ENCODE measurements around the gene MXRA7. TPM values are rescaled to one million over a fixed set of nuclear protein-coding genes. Genes with fewer than 3 reads are reported as not detected.

MXRA7 gene
- total RNA-seq, 1 donor from 2014 or later = 55.4 TPM

GRCh38 chr17:76667491-76667755, 43.3 kb downstream of the MXRA7 start:
- H3F3A ChIP-seq (ENCODE audit: low read depth) = peaks cover 15% of the 10 kb centered on the region
- H3K36me3 ChIP-seq = no peaks in the 10 kb centered on the region
- peaks cover 12% of the 10 kb centered on the region for H3K27me3 Mint-ChIP-seq (ENCODE audit: insufficient read depth, low read depth)
- peaks cover 17% of the 10 kb centered on the region for H3K4me1 Mint-ChIP-seq
- no peak for DNase-seq (ENCODE audit: low spot score)
- H3K27me3 ChIP-seq = no peaks in the 10 kb centered on the region
- peaks cover 4% of the 10 kb centered on the region for H3K79me2 ChIP-seq (ENCODE audit: low read depth)
- H3K4me3 Mint-ChIP-seq = no peak overlapping the region
- no peaks in the 10 kb centered on the region for H4K20me1 ChIP-seq (ENCODE audit: low read depth)
- TF ChIP-seq CTCF (IDR thresholded peaks at IDR 0.05) (no peak), EZH2 (IDR thresholded peaks at IDR 0.05) (no peak), EZH2phosphoT487 (IDR thresholded peaks at IDR 0.05) (no peak)
- no peak overlapping the region for H3K4me3 ChIP-seq
- no peaks in the 10 kb centered on the region for H3K9me3 ChIP-seq (ENCODE audit: low read depth)
- H3K4me2 ChIP-seq = no peak overlapping the region
- H3K9ac ChIP-seq = no peak overlapping the region
- peaks cover 9% of the 10 kb centered on the region for H3K4me1 ChIP-seq
- H3K9me3 Mint-ChIP-seq = peaks cover 2% of the 10 kb centered on the region
- no peak overlapping the region for H3K27ac ChIP-seq
- H2AFZ ChIP-seq (replicated peaks) = no peak overlapping the region
- peak overlapping the region; percentile 25 for H3K27ac Mint-ChIP-seq
- H3K36me3 Mint-ChIP-seq = no peaks in the 10 kb centered on the region

GRCh38 chr17:76660656-76661042, 50.1 kb downstream of the MXRA7 start:
- Histone ChIP-seq H3K27me3 (no peaks in the 10 kb centered on the region), H3K36me3 (no peaks in the 10 kb centered on the region), H3F3A (ENCODE audit: low read depth) (no peaks in the 10 kb centered on the region), H3K79me2 (ENCODE audit: low read depth) (no peaks in the 10 kb centered on the region), H3K4me2 (no peak overlapping the region), H4K20me1 (ENCODE audit: low read depth) (no peaks in the 10 kb centered on the region), H3K4me3 (no peak overlapping the region), H3K9me3 (ENCODE audit: low read depth) (no peaks in the 10 kb centered on the region), H3K9ac (no peak overlapping the region), H3K4me1 (no peaks in the 10 kb centered on the region), H2AFZ (replicated peaks) (no peak overlapping the region), H3K27ac (no peak overlapping the region)
- Mint-ChIP-seq H3K27me3 (ENCODE audit: insufficient read depth, low read depth) (peaks cover 12% of the 10 kb centered on the region), H3K36me3 (no peaks in the 10 kb centered on the region), H3K27ac (no peak overlapping the region), H3K4me3 (no peak overlapping the region), H3K4me1 (peaks cover 13% of the 10 kb centered on the region), H3K9me3 (no peaks in the 10 kb centered on the region)
- TF ChIP-seq EZH2 (IDR thresholded peaks at IDR 0.05) (no peak), CTCF (IDR thresholded peaks at IDR 0.05) (no peak), EZH2phosphoT487 (IDR thresholded peaks at IDR 0.05) (no peak)
- DNase-seq (ENCODE audit: low spot score) = no peak

GRCh38 chr17:76659928-76660655, 50.7 kb downstream of the MXRA7 start:
- H3K79me2 ChIP-seq (ENCODE audit: low read depth) = no peaks in the 10 kb centered on the region
- no peak overlapping the region for H3K4me3 ChIP-seq
- H2AFZ ChIP-seq (replicated peaks) = peak overlapping the region; percentile 8
- Mint-ChIP-seq H3K9me3 (no peaks in the 10 kb centered on the region), H3K27ac (peak overlapping the region; percentile 46), H3K4me3 (no peak overlapping the region), H3K4me1 (peaks cover 13% of the 10 kb centered on the region), H3K27me3 (ENCODE audit: insufficient read depth, low read depth) (peaks cover 10% of the 10 kb centered on the region), H3K36me3 (no peaks in the 10 kb centered on the region)
- H3K36me3 ChIP-seq = no peaks in the 10 kb centered on the region
- H3F3A ChIP-seq (ENCODE audit: low read depth) = no peaks in the 10 kb centered on the region
- no peak for TF ChIP-seq EZH2 (IDR thresholded peaks at IDR 0.05)
- no peak for TF ChIP-seq CTCF (IDR thresholded peaks at IDR 0.05)
- no peak for TF ChIP-seq EZH2phosphoT487 (IDR thresholded peaks at IDR 0.05)
- DNase-seq (ENCODE audit: low spot score) = no peak
- H3K9me3 ChIP-seq (ENCODE audit: low read depth) = no peaks in the 10 kb centered on the region
- H3K4me1 ChIP-seq = no peaks in the 10 kb centered on the region
- H3K9ac ChIP-seq = no peak overlapping the region
- no peaks in the 10 kb centered on the region for H3K27me3 ChIP-seq
- H4K20me1 ChIP-seq (ENCODE audit: low read depth) = no peaks in the 10 kb centered on the region
- H3K4me2 ChIP-seq = no peak overlapping the region
- H3K27ac ChIP-seq = no peak overlapping the region
